ENCODE measurements around the gene CNOT8. TPM values are rescaled to one million over a fixed set of nuclear protein-coding genes. Genes with fewer than 3 reads are reported as not detected.

Gene CNOT8
- total and polyA plus RNA-seq, 4 donors = 53.9 to 87.0 (median 68.7) TPM

DNA sequence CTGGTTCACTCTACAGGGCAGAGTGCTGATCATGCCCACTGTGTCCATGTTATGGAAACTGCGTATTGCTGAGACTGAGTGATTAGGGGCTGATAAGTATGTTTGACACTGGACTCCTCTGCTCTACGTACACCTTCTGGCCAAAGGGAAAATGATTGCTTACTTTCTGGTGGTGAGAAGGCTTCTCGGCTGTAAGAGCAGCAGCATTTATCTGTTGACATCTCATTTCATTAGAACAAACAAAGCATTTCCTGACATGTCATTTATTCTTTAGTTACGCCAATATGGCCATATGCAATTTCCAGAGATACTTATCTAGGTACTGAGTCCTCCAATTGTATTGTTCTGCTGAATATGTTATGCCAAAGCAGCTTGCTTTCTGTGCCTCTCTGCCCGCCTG, 13.6 kb upstream of the CNOT8 start:
- H3K4me3 ChIP-seq = no peak overlapping the region
- TF ChIP-seq, protein P1, sequence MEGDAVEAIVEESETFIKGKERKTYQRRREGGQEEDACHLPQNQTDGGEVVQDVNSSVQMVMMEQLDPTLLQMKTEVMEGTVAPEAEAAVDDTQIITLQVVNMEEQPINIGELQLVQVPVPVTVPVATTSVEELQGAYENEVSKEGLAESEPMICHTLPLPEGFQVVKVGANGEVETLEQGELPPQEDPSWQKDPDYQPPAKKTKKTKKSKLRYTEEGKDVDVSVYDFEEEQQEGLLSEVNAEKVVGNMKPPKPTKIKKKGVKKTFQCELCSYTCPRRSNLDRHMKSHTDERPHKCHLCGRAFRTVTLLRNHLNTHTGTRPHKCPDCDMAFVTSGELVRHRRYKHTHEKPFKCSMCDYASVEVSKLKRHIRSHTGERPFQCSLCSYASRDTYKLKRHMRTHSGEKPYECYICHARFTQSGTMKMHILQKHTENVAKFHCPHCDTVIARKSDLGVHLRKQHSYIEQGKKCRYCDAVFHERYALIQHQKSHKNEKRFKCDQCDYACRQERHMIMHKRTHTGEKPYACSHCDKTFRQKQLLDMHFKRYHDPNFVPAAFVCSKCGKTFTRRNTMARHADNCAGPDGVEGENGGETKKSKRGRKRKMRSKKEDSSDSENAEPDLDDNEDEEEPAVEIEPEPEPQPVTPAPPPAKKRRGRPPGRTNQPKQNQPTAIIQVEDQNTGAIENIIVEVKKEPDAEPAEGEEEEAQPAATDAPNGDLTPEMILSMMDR (IDR thresholded peaks at IDR 0.05; ENCODE audit: control extremely low read depth, extremely low read depth) = no peak
- H3K27me3 ChIP-seq (ENCODE audit: control insufficient read depth in 3 of 3, insufficient read depth in 3 of 3, low read length in 2 of 3) = no peaks in the 10 kb centered on the region
- H3K36me3 ChIP-seq (ENCODE audit: control insufficient read depth in 4 of 4, insufficient read depth in 4 of 4, low read length in 4 of 4) = peaks cover 0 to 7% (median under 1%) of the 10 kb centered on the region in 4 donors
- ATAC-seq (ENCODE audit: insufficient read depth, low FRiP score) = no peak
- DNase-seq = no peak
- H3K9me3 ChIP-seq (ENCODE audit: control insufficient read depth in 4 of 4, insufficient read depth in 3 of 4, low read length in 3 of 4) = no peaks in the 10 kb centered on the region
- peaks cover 3 to 22% (median 8%) of the 10 kb centered on the region in 5 donors for H3K4me1 ChIP-seq (ENCODE audit: control insufficient read depth in 5 of 5, insufficient read depth in 5 of 5, low read length in 5 of 5)
- no peak overlapping the region for H3K9ac ChIP-seq (ENCODE audit: insufficient read depth in 1 of 2, low read length in 2 of 2)
- no peak overlapping the region for H3K27ac ChIP-seq (ENCODE audit: low read depth in 1 of 2, low read length in 1 of 2)
- 61 to 77% methylated on average over 5 of the region's 5 CpGs for WGBS, 2 donors

DNA sequence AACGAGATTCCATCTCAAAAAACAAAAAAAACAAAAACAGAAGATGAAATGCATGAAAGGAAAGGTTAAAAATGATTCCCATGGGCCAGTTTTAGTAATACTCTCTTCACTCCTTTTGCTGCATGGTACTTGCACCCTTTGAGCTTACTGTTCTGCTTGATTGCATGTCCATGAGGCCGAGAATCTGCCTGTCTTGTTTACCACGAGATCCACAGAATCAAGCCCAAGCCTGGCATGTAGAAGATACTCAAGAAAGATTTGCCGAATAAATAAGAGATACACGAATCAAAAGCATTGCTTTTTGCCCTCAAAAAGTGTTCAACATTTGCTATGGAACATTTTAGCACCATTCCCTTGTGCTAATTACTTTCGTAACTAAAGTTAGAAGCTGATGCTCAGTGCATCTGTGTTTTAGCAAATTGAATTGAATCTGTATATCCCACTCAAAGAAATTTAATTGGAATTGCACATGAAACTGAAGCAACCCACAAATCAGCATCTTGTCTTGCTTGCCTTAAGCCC, 9.1 kb upstream of the CNOT8 start:
- Histone ChIP-seq H3K27me3 (ENCODE audit: control insufficient read depth in 3 of 3, insufficient read depth in 3 of 3, low read length in 2 of 3) (no peaks in the 10 kb centered on the region), H3K4me1 (ENCODE audit: control insufficient read depth in 5 of 5, insufficient read depth in 5 of 5, low read length in 5 of 5) (peaks cover 7 to 23% (median 16%) of the 10 kb centered on the region in 5 donors), H3K4me3 (no peak overlapping the region), H3K9ac (ENCODE audit: insufficient read depth in 1 of 2, low read length in 2 of 2) (peak overlapping the region in 1 of 2 donors; percentile 91), H3K9me3 (ENCODE audit: control insufficient read depth in 4 of 4, insufficient read depth in 3 of 4, low read length in 3 of 4) (no peaks in the 10 kb centered on the region), H3K36me3 (ENCODE audit: control insufficient read depth in 4 of 4, insufficient read depth in 4 of 4, low read length in 4 of 4) (peaks cover 0 to 2% (median 0%) of the 10 kb centered on the region in 4 donors), H3K27ac (ENCODE audit: low read depth in 1 of 2, low read length in 1 of 2) (peak overlapping the region in 1 of 2 donors; percentile 89)
- 61 to 83% methylated on average over 6 of the region's 6 CpGs for WGBS, 2 donors
- TF ChIP-seq, protein P1 (IDR thresholded peaks at IDR 0.05; ENCODE audit: control extremely low read depth, extremely low read depth) = no peak
- DNase-seq = peak in 1 of 3 donors; percentile 6
- no peak for ATAC-seq (ENCODE audit: insufficient read depth, low FRiP score)

DNA sequence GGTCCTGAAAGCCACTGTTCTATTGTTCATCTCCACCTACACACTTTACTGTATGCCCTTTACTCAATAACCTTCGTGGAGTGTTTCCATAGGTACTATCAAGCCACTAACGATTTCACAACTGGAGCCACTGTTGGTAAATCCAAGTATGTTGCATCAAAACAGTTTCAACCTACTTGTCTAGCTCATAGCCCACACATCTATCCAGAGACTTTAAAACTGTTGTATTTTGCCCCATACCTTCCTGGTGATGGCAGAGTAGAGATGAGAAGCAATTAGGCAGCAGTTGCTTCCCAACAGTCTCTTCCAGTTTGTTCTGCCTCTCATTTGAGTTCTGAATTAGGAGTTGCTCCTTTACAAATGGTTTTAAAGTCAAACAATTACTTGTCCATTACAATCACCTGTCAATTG, 8.6 kb upstream of the CNOT8 start:
- 8 to 10% methylated on average over 2 of the region's 2 CpGs for WGBS, 2 donors
- peak in 2 of 3 donors; percentile 64 to 68 for DNase-seq

More for the DNA sequence above, 8.6 kb upstream of the CNOT8 start:
- Histone ChIP-seq H3K4me3 (peak overlapping the region; percentile 59), H3K9me3 (ENCODE audit: control insufficient read depth in 4 of 4, insufficient read depth in 3 of 4, low read length in 3 of 4) (no peaks in the 10 kb centered on the region), H3K27me3 (ENCODE audit: control insufficient read depth in 3 of 3, insufficient read depth in 3 of 3, low read length in 2 of 3) (no peaks in the 10 kb centered on the region), H3K36me3 (ENCODE audit: control insufficient read depth in 4 of 4, insufficient read depth in 4 of 4, low read length in 4 of 4) (peaks cover 0 to 2% (median 0%) of the 10 kb centered on the region in 4 donors), H3K4me1 (ENCODE audit: control insufficient read depth in 5 of 5, insufficient read depth in 5 of 5, low read length in 5 of 5) (peaks cover 7 to 23% (median 14%) of the 10 kb centered on the region in 5 donors), H3K9ac (ENCODE audit: insufficient read depth in 1 of 2, low read length in 2 of 2) (peak overlapping the region; percentile 51 to 91), H3K27ac (ENCODE audit: low read depth in 1 of 2, low read length in 1 of 2) (peak overlapping the region in 1 of 2 donors; percentile 89)
- TF ChIP-seq, protein P1 (IDR thresholded peaks at IDR 0.05; ENCODE audit: control extremely low read depth, extremely low read depth) = no peak
- no peak for ATAC-seq (ENCODE audit: insufficient read depth, low FRiP score)

All from lung (tissue), 12 donors.